Ascending aorta (tissue), 2 donors: ENCODE measurements around the gene PLXNA1. TPM values are rescaled to one million over a fixed set of nuclear protein-coding genes. Genes with fewer than 3 reads are reported as not detected.
A peak's percentile ranks its signal among the peaks of the same experiment; 100 is the strongest.

Experiments
- DNase-seq, 2 donors: peaks; one replicate each; pipeline ENCODE4 v3.0.0-alpha.2; 2019; ENCODE audit warnings: low spot score in 2 of 2
- H3K27ac ChIP-seq, 2 donors: fragments of 200-600 bp; sonication (generic); one replicate each; pipeline ENCODE4 v1.5.1; 2016 to 2017; ENCODE audit warnings: mild to moderate bottlenecking in 1 of 2
- H3K27me3 ChIP-seq: fragments of 200-600 bp; sonication (generic); one replicate; pipeline ENCODE4 v1.5.1; 2017
- H3K36me3 ChIP-seq, 2 donors: fragments of 200-600 bp; sonication (generic); one replicate each; pipeline ENCODE4 v1.5.1; 2016
- H3K4me1 ChIP-seq, 2 donors: fragments of 200-600 bp; sonication (generic); one replicate each; pipeline ENCODE4 v1.5.1; 2016 to 2017; ENCODE audit warnings: mild to moderate bottlenecking in 1 of 2
- H3K4me3 ChIP-seq, 2 donors: fragments of 200-600 bp; sonication (generic); one replicate each; pipeline ENCODE4 v1.5.1; 2016 to 2017; ENCODE audit warnings: mild to moderate bottlenecking in 1 of 2
- H3K9me3 ChIP-seq, 2 donors: fragments of 200-600 bp; sonication (generic); one replicate each; pipeline ENCODE4 v1.5.1; 2016
- CTCF ChIP-seq, 3 experiments: fragments of 200-600 bp in 2 of 3; fragments of 450-650 bp in 1 of 3; sonication (generic) in 2 of 3; IDR thresholded peaks; one replicate each; pipeline ENCODE4 v1.5.1; 2016 to 2019; ENCODE audit warnings: antibody characterized with exemption in 3 of 3, mild to moderate bottlenecking in 1 of 3, moderate library complexity in 1 of 3
- intact Hi-C: fragments of 100-400 bp; cut with DNase I; formaldehyde crosslinking; loops from one replicate; pipeline ENCODE4 v1.15.1; 2023
- total RNA-seq: library from RNA; depleted of rRNA; stranded (reverse); fragments of >200 nt; gene quantifications from one replicate; pipeline ENCODE4 v1.1.0, GENCODE V29; 2016

Gene PLXNA1
- total RNA-seq, 1 donor from 2014 or later: 79.8 TPM

- H3K9me3 ChIP-seq: no peaks in the 10 kb centered on the region
- no peak overlapping the region for H3K4me3 ChIP-seq
- DNase-seq: peak; percentile 30 to 81
- H3K27me3 ChIP-seq: no peaks in the 10 kb centered on the region
- no peak for TF ChIP-seq CTCF (IDR thresholded peaks at IDR 0.05)
- H3K4me1 ChIP-seq: peaks cover 26 to 72% of the 10 kb centered on the region in 2 donors
- peak overlapping the region; percentile 80 to 87 for H3K27ac ChIP-seq
- H3K36me3 ChIP-seq: peaks cover 19 to 25% of the 10 kb centered on the region in 2 donors
- intact Hi-C loops: loop anchor here (1.0 kb wide), 1 partner anchor 9 kb away; no protein-coding TSS in a partner anchor
These were observed 28.5 kb downstream of the PLXNA1 start for GRCh38 chr3:127011270-127011992.

- Histone ChIP-seq H3K27ac (peak overlapping the region; percentile 80 to 87), H3K27me3 (no peaks in the 10 kb centered on the region), H3K9me3 (no peaks in the 10 kb centered on the region), H3K36me3 (peaks cover 26 to 31% of the 10 kb centered on the region in 2 donors), H3K4me1 (peaks cover 26 to 70% of the 10 kb centered on the region in 2 donors), H3K4me3 (no peak overlapping the region)
- intact Hi-C loops: no loop called here
- peak; percentile 41 to 72 for DNase-seq
- no peak for TF ChIP-seq CTCF (IDR thresholded peaks at IDR 0.05)
These were observed 29.2 kb downstream of the PLXNA1 start for GRCh38 chr3:127012091-127012490.

GRCh38 chr3:127013181-127013580, 30.3 kb downstream of the PLXNA1 start:
- H3K4me3 ChIP-seq: no peak overlapping the region
- no peaks in the 10 kb centered on the region for H3K27me3 ChIP-seq
- TF ChIP-seq CTCF (IDR thresholded peaks at IDR 0.05): no peak
- peak overlapping the region; percentile 80 to 87 for H3K27ac ChIP-seq
- no peaks in the 10 kb centered on the region for H3K9me3 ChIP-seq
- DNase-seq: no peak
- H3K36me3 ChIP-seq: peaks cover 37 to 38% of the 10 kb centered on the region in 2 donors
- peaks cover 26 to 59% of the 10 kb centered on the region in 2 donors for H3K4me1 ChIP-seq
- intact Hi-C loops: no loop called here

- no peaks in the 10 kb centered on the region for H3K27me3 ChIP-seq
- peak overlapping the region; percentile 32 to 87 for H3K27ac ChIP-seq
- DNase-seq: no peak
- no peak for TF ChIP-seq CTCF (IDR thresholded peaks at IDR 0.05)
- H3K36me3 ChIP-seq: peaks cover 42 to 43% of the 10 kb centered on the region in 2 donors
- H3K9me3 ChIP-seq: no peaks in the 10 kb centered on the region
- intact Hi-C loops: no loop called here
- H3K4me1 ChIP-seq: peaks cover 26 to 54% of the 10 kb centered on the region in 2 donors
- no peak overlapping the region for H3K4me3 ChIP-seq
These were observed 31.0 kb downstream of the PLXNA1 start for GRCh38 chr3:127013758-127014535.

- no peaks in the 10 kb centered on the region for H3K27me3 ChIP-seq
- H3K27ac ChIP-seq: peak overlapping the region; percentile 64 to 76
- no peak for TF ChIP-seq CTCF (IDR thresholded peaks at IDR 0.05)
- peaks cover 42 to 47% of the 10 kb centered on the region in 2 donors for H3K36me3 ChIP-seq
- DNase-seq: no peak
- peaks cover 26 to 54% of the 10 kb centered on the region in 2 donors for H3K4me1 ChIP-seq
- H3K9me3 ChIP-seq: no peaks in the 10 kb centered on the region
- no peak overlapping the region for H3K4me3 ChIP-seq
- intact Hi-C loops: loop anchor here (1.0 kb wide), 1 partner anchor 31 kb away; the partner anchor contains the start of gene PLXNA1
These were observed 31.8 kb downstream of the PLXNA1 start for GRCh38 chr3:127014536-127015281.
